Activated CD4-positive, alpha-beta memory T cell treated with anti-CD3 and anti-CD28 coated beads, Interleukin-2, amount 10 ng/mL, durations not matched to agents 7 days and 5 days (primary cell): ENCODE data around the gene RBM20. TPM values are rescaled to one million over a fixed set of nuclear protein-coding genes. Genes with fewer than 3 reads are reported as not detected.
A peak's percentile ranks its signal among the peaks of the same experiment; 100 is the strongest.

ENCODE experiments used
- CTCF ChIA-PET: fragments of 350-600 bp; sonication (Branson Sonifier 250); formaldehyde crosslinking; loops from one replicate; lab custom pipeline; 2021; ENCODE audit warnings: antibody characterized with exemption, inconsistent platforms; lab: Charles Lee
- POLR2A ChIA-PET: fragments of 350-600 bp; sonication (Branson Sonifier 250); formaldehyde crosslinking; loops from one replicate; lab custom pipeline; 2021; ENCODE audit warnings: antibody characterized with exemption; lab: Charles Lee
- DNase-seq: peaks from one replicate; pipeline ENCODE4 v3.0.0-alpha.2; 2020
- H3K27ac Mint-ChIP-seq: one replicate; pipeline ENCODE4 v1.8.0; 2021; ENCODE audit warnings: mild to moderate bottlenecking, mixed read lengths
- H3K27me3 Mint-ChIP-seq: one replicate; pipeline ENCODE4 v1.8.0; 2021; ENCODE audit warnings: mixed read lengths
- H3K36me3 Mint-ChIP-seq: one replicate; pipeline ENCODE4 v1.8.0; 2021; ENCODE audit warnings: low read depth, mixed read lengths
- H3K4me1 Mint-ChIP-seq: one replicate; pipeline ENCODE4 v1.8.0; 2021; ENCODE audit warnings: mixed read lengths
- H3K4me3 Mint-ChIP-seq: one replicate; pipeline ENCODE4 v1.8.0; 2021; ENCODE audit warnings: mild to moderate bottlenecking, mixed read lengths
- H3K9me3 Mint-ChIP-seq: one replicate; pipeline ENCODE4 v1.8.0; 2021; ENCODE audit warnings: mixed read lengths
- total RNA-seq, 2 experiments: library from RNA; stranded (reverse); gene quantifications; one replicate each; pipeline ENCODE4 v1.2.3, GENCODE V29; 2021

RBM20 gene
- total RNA-seq, 2 experiments from 2014 or later, result 0.03 TPM; not detected in 1

GRCh38 chr10:110783509-110784107, 139.5 kb downstream of the RBM20 start:
- CTCF ChIA-PET, result interaction anchor here (0.6 kb wide), 1 partner anchor 20 kb away, joined by 7 read pairs; no protein-coding TSS in a partner anchor
- POLR2A ChIA-PET, result interaction anchor here (0.5 to 1.5 kb wide), 3 partner anchors 10 to 129 kb away, joined by 3 to 6 read pairs (median 3); no protein-coding TSS in a partner anchor
- Mint-ChIP-seq H3K27ac (peak overlapping the region; percentile 56), H3K27me3 (peaks cover 1% of the 10 kb centered on the region), H3K4me1 (peaks cover 23% of the 10 kb centered on the region), H3K9me3 (peaks cover 8% of the 10 kb centered on the region), H3K36me3 (no peaks in the 10 kb centered on the region), H3K4me3 (no peak overlapping the region)
- peak; percentile 69 for DNase-seq

GRCh38 chr10:110784198-110784597, 140.1 kb downstream of the RBM20 start:
- Mint-ChIP-seq H3K4me3 (no peak overlapping the region), H3K27me3 (no peaks in the 10 kb centered on the region), H3K9me3 (peaks cover 8% of the 10 kb centered on the region), H3K27ac (no peak overlapping the region), H3K4me1 (peaks cover 23% of the 10 kb centered on the region), H3K36me3 (no peaks in the 10 kb centered on the region)
- CTCF ChIA-PET, result no interaction called here
- POLR2A ChIA-PET, result no interaction called here
- DNase-seq, result no peak

GRCh38 chr10:110786172-110786571, 142.0 kb downstream of the RBM20 start:
- H3K4me3 Mint-ChIP-seq, result no peak overlapping the region
- H3K27me3 Mint-ChIP-seq, result no peaks in the 10 kb centered on the region
- H3K27ac Mint-ChIP-seq, result no peak overlapping the region
- POLR2A ChIA-PET, result interaction anchor here (1.3 kb wide), 1 partner anchor 17 kb away, joined by 4 read pairs; no protein-coding TSS in a partner anchor
- H3K9me3 Mint-ChIP-seq, result peaks cover 8% of the 10 kb centered on the region
- CTCF ChIA-PET, result interaction anchor here (0.7 kb wide), 1 partner anchor 8 kb away, joined by 3 read pairs; no protein-coding TSS in a partner anchor
- no peaks in the 10 kb centered on the region for H3K36me3 Mint-ChIP-seq
- H3K4me1 Mint-ChIP-seq, result peaks cover 18% of the 10 kb centered on the region
- DNase-seq, result no peak

GRCh38 chr10:110788620-110789385, 144.7 kb downstream of the RBM20 start:
- peaks cover 6% of the 10 kb centered on the region for H3K4me1 Mint-ChIP-seq
- POLR2A ChIA-PET, result no interaction called here
- CTCF ChIA-PET, result no interaction called here
- no peaks in the 10 kb centered on the region for H3K9me3 Mint-ChIP-seq
- H3K4me3 Mint-ChIP-seq, result no peak overlapping the region
- H3K27me3 Mint-ChIP-seq, result peaks cover under 1% of the 10 kb centered on the region
- no peak overlapping the region for H3K27ac Mint-ChIP-seq
- no peak for DNase-seq
- H3K36me3 Mint-ChIP-seq, result no peaks in the 10 kb centered on the region

GRCh38 chr10:110789604-110790433, 145.7 kb downstream of the RBM20 start:
- Mint-ChIP-seq H3K27ac (no peak overlapping the region), H3K4me3 (no peak overlapping the region), H3K4me1 (no peaks in the 10 kb centered on the region), H3K36me3 (no peaks in the 10 kb centered on the region), H3K27me3 (peaks cover 3% of the 10 kb centered on the region), H3K9me3 (no peaks in the 10 kb centered on the region)
- CTCF ChIA-PET, result interaction anchor here (1.8 kb wide), 1 partner anchor 14 kb away, joined by 5 read pairs; no protein-coding TSS in a partner anchor
- POLR2A ChIA-PET, result no interaction called here
- no peak for DNase-seq

- CTCF ChIA-PET, result interaction anchor here (1.8 kb wide), 1 partner anchor 13 kb away, joined by 5 read pairs; no protein-coding TSS in a partner anchor
- no peak overlapping the region for H3K4me3 Mint-ChIP-seq
- POLR2A ChIA-PET, result interaction anchor here (1.0 kb wide), 1 partner anchor 30 kb away, joined by 3 read pairs; no protein-coding TSS in a partner anchor
- no peak overlapping the region for H3K27ac Mint-ChIP-seq
- H3K36me3 Mint-ChIP-seq, result no peaks in the 10 kb centered on the region
- no peaks in the 10 kb centered on the region for H3K9me3 Mint-ChIP-seq
- H3K27me3 Mint-ChIP-seq, result peaks cover 3% of the 10 kb centered on the region
- no peaks in the 10 kb centered on the region for H3K4me1 Mint-ChIP-seq
- no peak for DNase-seq
Measured at GRCh38 chr10:110790913-110791506, 146.9 kb downstream of the RBM20 start.

- Mint-ChIP-seq H3K4me3 (no peak overlapping the region), H3K36me3 (no peaks in the 10 kb centered on the region), H3K27ac (no peak overlapping the region), H3K27me3 (peaks cover 3% of the 10 kb centered on the region), H3K9me3 (no peaks in the 10 kb centered on the region), H3K4me1 (no peaks in the 10 kb centered on the region)
- DNase-seq, result no peak
- POLR2A ChIA-PET, result no interaction called here
- CTCF ChIA-PET, result interaction anchor here (1.8 kb wide), 1 partner anchor 12 kb away, joined by 5 read pairs; no protein-coding TSS in a partner anchor
Measured at GRCh38 chr10:110791541-110792073, 147.5 kb downstream of the RBM20 start.

- H3K27me3 Mint-ChIP-seq, result peaks cover 3% of the 10 kb centered on the region
- ChIA-PET POLR2A (no interaction called here), CTCF (interaction anchor here (1.5 to 1.6 kb wide), 2 partner anchors 10 to 50 kb away, joined by 4 to 7 read pairs; no protein-coding TSS in a partner anchor)
- no peak for DNase-seq
- H3K36me3 Mint-ChIP-seq, result no peaks in the 10 kb centered on the region
- H3K4me3 Mint-ChIP-seq, result no peak overlapping the region
- no peak overlapping the region for H3K27ac Mint-ChIP-seq
- H3K4me1 Mint-ChIP-seq, result no peaks in the 10 kb centered on the region
- H3K9me3 Mint-ChIP-seq, result no peaks in the 10 kb centered on the region
Measured at GRCh38 chr10:110792476-110793125, 148.5 kb downstream of the RBM20 start.

GRCh38 chr10:110793128-110793812, 149.1 kb downstream of the RBM20 start:
- Mint-ChIP-seq H3K9me3 (no peaks in the 10 kb centered on the region), H3K27me3 (peaks cover 3% of the 10 kb centered on the region), H3K36me3 (no peaks in the 10 kb centered on the region), H3K4me3 (no peak overlapping the region), H3K27ac (no peak overlapping the region), H3K4me1 (no peaks in the 10 kb centered on the region)
- POLR2A ChIA-PET, result no interaction called here
- CTCF ChIA-PET, result interaction anchor here (1.5 to 1.6 kb wide), 2 partner anchors 10 to 50 kb away, joined by 4 to 7 read pairs; no protein-coding TSS in a partner anchor
- no peak for DNase-seq

- Mint-ChIP-seq H3K4me3 (no peak overlapping the region), H3K27me3 (peaks cover 3% of the 10 kb centered on the region), H3K36me3 (no peaks in the 10 kb centered on the region), H3K27ac (no peak overlapping the region), H3K9me3 (no peaks in the 10 kb centered on the region), H3K4me1 (no peaks in the 10 kb centered on the region)
- CTCF ChIA-PET, result interaction anchor here (0.9 to 1.6 kb wide), 2 partner anchors 8 to 9 kb away, joined by 3 to 7 read pairs; no protein-coding TSS in a partner anchor
- POLR2A ChIA-PET, result no interaction called here
- no peak for DNase-seq
Measured at GRCh38 chr10:110793886-110794285, 149.8 kb downstream of the RBM20 start.

GRCh38 chr10:110794808-110795207, 150.7 kb downstream of the RBM20 start:
- H3K9me3 Mint-ChIP-seq, result no peaks in the 10 kb centered on the region
- ChIA-PET POLR2A (no interaction called here), CTCF (no interaction called here)
- H3K4me3 Mint-ChIP-seq, result no peak overlapping the region
- no peak for DNase-seq
- no peak overlapping the region for H3K27ac Mint-ChIP-seq
- H3K27me3 Mint-ChIP-seq, result peaks cover 3% of the 10 kb centered on the region
- no peaks in the 10 kb centered on the region for H3K4me1 Mint-ChIP-seq
- no peaks in the 10 kb centered on the region for H3K36me3 Mint-ChIP-seq
